PC-3 (cell line): ENCODE results near the gene MED6. TPM values are rescaled to one million over a fixed set of nuclear protein-coding genes. Genes with fewer than 3 reads are reported as not detected.

ENCODE experiments used
- ATAC-seq: fragments of 200-7000 bp; cut with Tn5 transposase; 2 replicates; pipeline ENCODE4 v1.9.1; 2020; ENCODE audit warnings: mild to moderate bottlenecking, moderate library complexity
- BruUV-seq: library from RNA; stranded (reverse); fragments of 400-500 nt; replicated peaks from 2 replicates; lab custom pipeline; 2021; lab: Mats Ljungman, UMichigan
- CTCF ChIA-PET: fragments of 300-600 bp; sonication (Branson Sonifier 250); formaldehyde crosslinking; loops from one replicate; lab custom pipeline; 2022; ENCODE audit warnings: antibody characterized with exemption; lab: Charles Lee
- POLR2A ChIA-PET: fragments of 300-600 bp; sonication (Branson Sonifier 250); formaldehyde crosslinking; loops from one replicate; lab custom pipeline; 2022; ENCODE audit warnings: antibody characterized with exemption; ENCODE audit not compliant: unreplicated experiment; lab: Charles Lee
- DNase-seq: peaks from one replicate; pipeline ENCODE4 v3.0.0-alpha.2; 2015
- H2AFZ ChIP-seq: fragments of 300-600 bp; sonication (generic); 2 replicates; pipeline ENCODE4 v1.6.0; 2016; ENCODE audit warnings: antibody characterized with exemption, low read length
- H3F3A ChIP-seq: fragments of 300-600 bp; sonication (generic); one replicate; pipeline ENCODE4 v1.6.0; 2017; ENCODE audit warnings: antibody characterized with exemption, low read length, control low read depth, mild to moderate bottlenecking; ENCODE audit not compliant: unreplicated experiment
- H3K27ac ChIP-seq: fragments of 300-600 bp; sonication (generic); 2 replicates; pipeline ENCODE4 v1.5.1; 2016; ENCODE audit warnings: mild to moderate bottlenecking, low read length
- H3K27me3 ChIP-seq: fragments of 300-600 bp; sonication (generic); 2 replicates; pipeline ENCODE4 v1.6.1; 2016; ENCODE audit warnings: low read length, mixed read lengths
- H3K36me3 ChIP-seq: fragments of 300-600 bp; sonication (generic); 2 replicates; pipeline ENCODE4 v1.6.1; 2016; ENCODE audit warnings: low read depth, mixed run types, low read length, mixed read lengths
- H3K4me1 ChIP-seq: fragments of 300-600 bp; sonication (generic); 2 replicates; pipeline ENCODE4 v1.5.1; 2016; ENCODE audit warnings: low read length; ENCODE audit not compliant: insufficient read depth
- H3K4me2 ChIP-seq: fragments of 300-600 bp; sonication (generic); 2 replicates; pipeline ENCODE4 v1.6.0; 2016; ENCODE audit warnings: low read length
- H3K4me3 ChIP-seq: fragments of 300-600 bp; sonication (generic); 2 replicates; pipeline ENCODE4 v1.5.1; 2016; ENCODE audit warnings: mild to moderate bottlenecking, low read length, mixed read lengths
- H3K79me2 ChIP-seq: fragments of 300-600 bp; sonication (generic); 2 replicates; pipeline ENCODE4 v1.6.1; 2017; ENCODE audit warnings: low read length, mixed read lengths
- H3K9ac ChIP-seq: fragments of 300-600 bp; sonication (generic); 2 replicates; pipeline ENCODE4 v1.6.0; 2016; ENCODE audit warnings: mild to moderate bottlenecking, low read length
- H3K9me2 ChIP-seq: fragments of 300-600 bp; sonication (generic); replicated peaks from 2 replicates; pipeline ENCODE4 v1.6.1; 2016; ENCODE audit warnings: mixed run types, low read length, mixed read lengths
- H3K9me3 ChIP-seq: fragments of 300-600 bp; sonication (generic); 2 replicates; pipeline ENCODE4 v1.6.1; 2016; ENCODE audit warnings: low read length, mixed read lengths
- H4K20me1 ChIP-seq: fragments of 300-600 bp; sonication (generic); 2 replicates; pipeline ENCODE4 v1.6.1; 2016; ENCODE audit warnings: low read length, mixed read lengths
- CTCF ChIP-seq: fragments of 300-600 bp; sonication (generic); conservative IDR thresholded peaks from 2 replicates; pipeline ENCODE4 v1.5.1; 2017; ENCODE audit warnings: antibody characterized with exemption, low read depth, mild to moderate bottlenecking, low read length
- EZH2 ChIP-seq: fragments of 300-600 bp; sonication (generic); IDR thresholded peaks from one replicate; pipeline ENCODE4 v1.6.1; 2017; ENCODE audit warnings: antibody characterized with exemption, mild to moderate bottlenecking, low read length; ENCODE audit not compliant: unreplicated experiment
- EZH2phosphoT487 ChIP-seq: fragments of 300-600 bp; sonication (generic); IDR thresholded peaks from 2 replicates; pipeline ENCODE4 v1.6.1; 2018; ENCODE audit warnings: mild to moderate bottlenecking, antibody characterized with exemption, low read length, borderline replicate concordance
- intact Hi-C: fragments of 100-400 bp; cut with micrococcal nuclease; formaldehyde crosslinking; loops from 2 replicates; pipeline ENCODE4 v1.9.0; 2023
- total RNA-seq: library from RNA; depleted of rRNA; stranded (reverse); fragments of >200 nt; gene quantifications from 2 replicates; pipeline ENCODE4 v1.2.3, GENCODE V29; 2014

MED6 gene
- total RNA-seq, 1 experiment from 2014 or later: 37.8 TPM

GRCh38 chr14:70601162-70601561 lies 707 bp upstream of the MED6 start:
- no peak for TF ChIP-seq EZH2phosphoT487
- no peak for TF ChIP-seq EZH2
- no peak for TF ChIP-seq CTCF
- Histone ChIP-seq H3K36me3 (peaks cover 8% of the 10 kb centered on the region; the same call in 1 of the 2 replicates), H3K9me3 (no peaks in the 10 kb centered on the region), H4K20me1 (peaks cover 9% of the 10 kb centered on the region; the same call in 1 of the 2 replicates), H3F3A (no peaks in the 10 kb centered on the region), H2AFZ (peak overlapping the region; percentile 99), H3K4me3 (peak overlapping the region; percentile 76), H3K4me2 (peak overlapping the region; percentile 95), H3K4me1 (peaks cover 20% of the 10 kb centered on the region), H3K79me2 (peaks cover 43% of the 10 kb centered on the region), H3K9me2 (no peaks in the 10 kb centered on the region), H3K9ac (peak overlapping the region; percentile 83), H3K27ac (peak overlapping the region; percentile 31), H3K27me3 (0 out of 2 replicates have a peak, but pooled peaks cover 1% of the 10 kb centered on the region)
- POLR2A ChIA-PET: interaction anchor here (1.2 kb wide), 1 partner anchor 208 kb away, joined by 11 read pairs; the partner anchor contains the start of gene MAP3K9
- DNase-seq (peak; percentile 36), ATAC-seq (peak; percentile 28)
- CTCF ChIA-PET: interaction anchor here (1.3 kb wide), 1 partner anchor 217 kb away, joined by 3 read pairs; no protein-coding TSS in a partner anchor
- BruUV-seq: TSS peak; percentile 96
- intact Hi-C loops: loop anchor here (2.0 kb wide), 1 partner anchor 42 kb away; no protein-coding TSS in a partner anchor

GRCh38 chr14:70599345-70599744 lies 1.1 kb downstream of the MED6 start:
- Histone ChIP-seq H3K9ac (peak overlapping the region; percentile 87), H2AFZ (no peak overlapping the region), H4K20me1 (peaks cover 9% of the 10 kb centered on the region; the same call in 1 of the 2 replicates), H3K9me2 (no peaks in the 10 kb centered on the region), H3K36me3 (peaks cover 26% of the 10 kb centered on the region; the same call in 1 of the 2 replicates), H3K4me2 (peak overlapping the region; percentile 95), H3K4me1 (peaks cover 24% of the 10 kb centered on the region), H3F3A (no peaks in the 10 kb centered on the region), H3K27ac (no peak overlapping the region), H3K9me3 (no peaks in the 10 kb centered on the region), H3K27me3 (no peaks in the 10 kb centered on the region), H3K79me2 (peaks cover 58% of the 10 kb centered on the region), H3K4me3 (peak overlapping the region; percentile 87)
- intact Hi-C loops: no loop called here
- BruUV-seq: no TSS peak
- ATAC-seq: no peak
- TF ChIP-seq CTCF (no peak), EZH2phosphoT487 (no peak), EZH2 (no peak)
- ChIA-PET CTCF (no interaction called here), POLR2A (interaction anchor here (0.6 kb wide), 1 partner anchor 21 kb away, joined by 3 read pairs; no protein-coding TSS in a partner anchor)
- DNase-seq: no peak

- TF ChIP-seq CTCF: no peak
- TF ChIP-seq EZH2: no peak
- no peak for TF ChIP-seq EZH2phosphoT487
- BruUV-seq: no TSS peak
- Histone ChIP-seq H2AFZ (no peak overlapping the region), H3K36me3 (peaks cover 41% of the 10 kb centered on the region; the same call in 1 of the 2 replicates), H4K20me1 (peaks cover 9% of the 10 kb centered on the region; the same call in 1 of the 2 replicates), H3K9me2 (no peaks in the 10 kb centered on the region), H3K4me3 (no peak overlapping the region), H3K4me2 (no peak overlapping the region), H3K27me3 (no peaks in the 10 kb centered on the region), H3K9ac (no peak overlapping the region), H3K79me2 (peaks cover 58% of the 10 kb centered on the region), H3K9me3 (no peaks in the 10 kb centered on the region), H3K4me1 (peaks cover 24% of the 10 kb centered on the region), H3F3A (no peaks in the 10 kb centered on the region), H3K27ac (no peak overlapping the region)
- POLR2A ChIA-PET: no interaction called here
- ATAC-seq (no peak), DNase-seq (no peak)
- intact Hi-C loops: no loop called here
- CTCF ChIA-PET: no interaction called here
Measured at GRCh38 chr14:70597731-70598130, 2.7 kb downstream of the MED6 start.
